ENCODE measurements around the gene SUGCT.

Gene SUGCT

DNA sequence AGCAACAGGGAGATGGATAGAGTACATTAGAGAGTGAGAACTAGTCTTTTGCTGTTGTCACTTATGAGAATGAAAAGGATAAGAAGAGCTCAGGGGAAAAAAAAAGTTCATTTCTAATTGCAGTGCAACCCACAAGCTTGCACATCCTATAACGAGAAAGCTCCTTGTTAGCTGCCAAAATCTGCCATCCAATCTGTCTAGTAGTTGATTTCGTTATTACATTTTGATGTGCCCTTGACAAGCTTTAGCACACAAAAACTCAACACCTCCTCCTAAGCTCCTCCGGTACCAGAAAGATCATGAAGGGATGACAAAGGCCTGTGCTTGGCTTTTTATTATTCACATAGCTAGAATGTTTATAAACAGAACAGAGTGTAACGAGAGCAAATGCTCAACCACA is 519.4 kb downstream of the SUGCT start:
- no peak for DNase-seq (ENCODE audit: extremely low read depth, low read depth)
- H3K4me3 ChIP-seq (replicated peaks; ENCODE audit: low read depth, low read length): no peak overlapping the region
- no peak for TF ChIP-seq CTCF (IDR thresholded peaks at IDR 0.05; ENCODE audit: low read depth, low read length, missing control alignments)

DNA sequence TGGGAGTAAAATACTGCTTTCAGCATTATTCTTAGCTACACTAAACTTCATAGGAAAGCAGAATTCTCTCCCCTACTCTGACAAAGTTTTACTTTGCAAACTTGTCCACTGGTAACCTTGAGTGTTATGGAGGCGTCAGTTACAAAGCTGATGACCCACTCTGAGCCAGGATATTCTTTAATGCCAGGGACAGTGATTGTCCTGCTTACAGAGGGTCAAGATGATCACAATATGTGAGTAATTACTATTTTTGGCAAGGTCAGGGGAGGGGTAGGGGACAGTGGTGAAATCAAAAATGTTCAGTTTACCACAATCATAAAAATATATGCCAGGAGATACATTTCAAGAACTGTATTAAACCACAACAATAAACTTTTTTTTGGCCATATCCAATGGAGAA is 520.6 kb downstream of the SUGCT start:
- no peak for DNase-seq (ENCODE audit: extremely low read depth, low read depth)
- TF ChIP-seq CTCF (IDR thresholded peaks at IDR 0.05; ENCODE audit: low read depth, low read length, missing control alignments): no peak
- no peak overlapping the region for H3K4me3 ChIP-seq (replicated peaks; ENCODE audit: low read depth, low read length)

- no peak for DNase-seq (ENCODE audit: extremely low read depth, low read depth)
- no peak for TF ChIP-seq CTCF (IDR thresholded peaks at IDR 0.05; ENCODE audit: low read depth, low read length, missing control alignments)
- H3K4me3 ChIP-seq (replicated peaks; ENCODE audit: low read depth, low read length): no peak overlapping the region
Observed at GRCh38 chr7:40656349-40656748, 521.5 kb downstream of the SUGCT start.

GRCh38 chr7:40658729-40659128 is 523.9 kb downstream of the SUGCT start:
- DNase-seq (ENCODE audit: extremely low read depth, low read depth): no peak
- no peak for TF ChIP-seq CTCF (IDR thresholded peaks at IDR 0.05; ENCODE audit: low read depth, low read length, missing control alignments)
- no peak overlapping the region for H3K4me3 ChIP-seq (replicated peaks; ENCODE audit: low read depth, low read length)

DNA sequence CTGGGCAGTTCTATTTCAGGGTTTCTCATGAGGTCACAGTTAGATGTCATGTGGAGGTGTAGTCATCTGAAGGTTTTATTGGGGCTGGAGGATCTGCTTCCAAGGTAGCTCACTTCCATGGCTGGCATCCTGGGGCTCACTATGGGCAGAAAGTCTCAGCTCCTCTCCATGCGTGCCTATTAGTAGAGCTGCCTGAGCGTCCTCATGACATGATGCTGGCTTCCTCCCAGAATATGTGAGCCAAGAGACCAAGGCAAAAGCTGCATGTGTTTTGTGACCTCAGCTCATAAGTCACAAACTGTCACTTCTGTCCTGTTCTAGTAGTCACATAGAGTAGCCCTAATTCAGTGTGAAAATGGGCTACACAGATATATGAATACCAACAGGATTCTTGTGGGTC is 524.4 kb downstream of the SUGCT start:
- TF ChIP-seq CTCF (IDR thresholded peaks at IDR 0.05; ENCODE audit: low read depth, low read length, missing control alignments): no peak
- no peak for DNase-seq (ENCODE audit: extremely low read depth, low read depth)
- H3K4me3 ChIP-seq (replicated peaks; ENCODE audit: low read depth, low read length): no peak overlapping the region

GRCh38 chr7:40673285-40673684 is 538.5 kb downstream of the SUGCT start:
- peak; percentile 57 for DNase-seq (ENCODE audit: extremely low read depth, low read depth)
- TF ChIP-seq CTCF (IDR thresholded peaks at IDR 0.05; ENCODE audit: low read depth, low read length, missing control alignments): no peak

DNA sequence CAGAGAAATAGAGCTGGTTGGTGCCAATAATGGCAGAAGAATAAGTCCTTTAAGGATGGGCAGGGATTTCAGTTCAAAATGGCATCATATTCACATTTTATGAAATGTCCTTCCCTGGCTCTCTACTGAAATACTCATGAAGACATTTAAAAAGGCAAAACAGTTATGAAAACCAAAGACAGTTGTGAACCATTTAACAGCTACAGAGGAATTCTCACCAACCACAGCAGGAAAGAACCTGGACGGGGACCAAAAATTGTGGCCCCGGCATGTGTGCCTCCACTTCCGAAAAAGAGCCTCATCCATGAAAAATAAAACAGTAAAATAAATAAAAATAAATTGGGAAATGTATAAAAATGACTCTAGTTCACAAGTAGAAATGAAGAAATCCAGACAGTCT is 539.5 kb downstream of the SUGCT start:
- TF ChIP-seq CTCF (IDR thresholded peaks at IDR 0.05; ENCODE audit: low read depth, low read length, missing control alignments): no peak

More at GRCh38 chr7:40673285-40673684, 538.5 kb downstream of the SUGCT start:
- no peak overlapping the region for H3K4me3 ChIP-seq (replicated peaks; ENCODE audit: low read depth, low read length)

More for the DNA sequence above, 539.5 kb downstream of the SUGCT start:
- H3K4me3 ChIP-seq (replicated peaks; ENCODE audit: low read depth, low read length): no peak overlapping the region
- no peak for DNase-seq (ENCODE audit: extremely low read depth, low read depth)
